CD8-positive, alpha-beta memory T cell (primary cell): Measurements from ENCODE around the gene ITGAV. TPM values are rescaled to one million over a fixed set of nuclear protein-coding genes. Genes with fewer than 3 reads are reported as not detected.
A peak's percentile ranks its signal among the peaks of the same experiment; 100 is the strongest.

ENCODE experiments used
- CTCF ChIA-PET: fragments of 350-600 bp; sonication (Branson Sonifier 250); formaldehyde crosslinking; loops from one replicate; lab custom pipeline; 2021; ENCODE audit warnings: antibody characterized with exemption; lab: Charles Lee
- POLR2A ChIA-PET: fragments of 350-600 bp; sonication (Branson Sonifier 250); formaldehyde crosslinking; loops from one replicate; lab custom pipeline; 2021; ENCODE audit warnings: antibody characterized with exemption; lab: Charles Lee
- DNase-seq, 5 donors: peaks; one replicate each; pipeline versions ENCODE4 v3.0.0 to v3.0.0-alpha.2; 2020 to 2022; ENCODE audit warnings: mixed read lengths in 1 of 5
- H3K27ac ChIP-seq: one replicate; pipeline ENCODE4 v1.7.0; 2013; ENCODE audit warnings: low read depth, mild to moderate bottlenecking, low read length, moderate library complexity
- H3K27me3 ChIP-seq: 2 replicates; pipeline ENCODE4 v1.7.0; 2013; ENCODE audit warnings: low read length, mild to moderate bottlenecking; ENCODE audit not compliant: insufficient read depth, poor library complexity, severe bottlenecking
- H3K36me3 ChIP-seq: 2 replicates; pipeline ENCODE4 v1.7.0; 2013; ENCODE audit warnings: mild to moderate bottlenecking, low read length, moderate library complexity; ENCODE audit not compliant: insufficient read depth
- H3K4me1 ChIP-seq: 2 replicates; pipeline ENCODE4 v1.7.0; 2013; ENCODE audit warnings: mild to moderate bottlenecking, low read length, moderate library complexity; ENCODE audit not compliant: insufficient read depth
- H3K4me3 ChIP-seq: 2 replicates; pipeline ENCODE4 v1.7.0; 2013; ENCODE audit warnings: mild to moderate bottlenecking, low read length
- H3K9me3 ChIP-seq: 2 replicates; pipeline ENCODE4 v1.7.0; 2013; ENCODE audit warnings: mild to moderate bottlenecking, low read length
- H3K27ac Mint-ChIP-seq, 8 donors: one replicate each; pipeline ENCODE4 v1.8.0; 2020 to 2021; ENCODE audit warnings: mixed read lengths in 8 of 8, mild to moderate bottlenecking in 6 of 8, inconsistent platforms in 3 of 8, moderate library complexity in 3 of 8
- H3K27me3 Mint-ChIP-seq, 2 donors: one replicate each; pipeline ENCODE4 v1.8.0; 2020 to 2021; ENCODE audit warnings: mixed read lengths in 2 of 2, mild to moderate bottlenecking in 1 of 2, moderate library complexity in 1 of 2
- H3K36me3 Mint-ChIP-seq, 3 donors: one replicate each; pipeline ENCODE4 v1.8.0; 2020 to 2021; ENCODE audit warnings: mixed read lengths in 3 of 3, inconsistent platforms in 1 of 3, mild to moderate bottlenecking in 1 of 3
- H3K4me1 Mint-ChIP-seq, 3 donors: one replicate each; pipeline ENCODE4 v1.8.0; 2020 to 2021; ENCODE audit warnings: mixed read lengths in 3 of 3, inconsistent platforms in 1 of 3, mild to moderate bottlenecking in 1 of 3
- H3K4me3 Mint-ChIP-seq, 7 donors: one replicate each; pipeline ENCODE4 v1.8.0; 2020 to 2021; ENCODE audit warnings: mixed read lengths in 7 of 7, mild to moderate bottlenecking in 6 of 7, moderate library complexity in 4 of 7, inconsistent platforms in 2 of 7
- H3K9me3 Mint-ChIP-seq, 5 donors: one replicate each; pipeline ENCODE4 v1.8.0; 2020 to 2022; ENCODE audit warnings: mixed read lengths in 5 of 5, mild to moderate bottlenecking in 3 of 5, moderate library complexity in 2 of 5, inconsistent platforms in 1 of 5
- polyA plus RNA-seq: library from polyadenylated mRNA; unstranded; fragments of 300-500 nt; fragmentation: Illumina TruSeq; gene quantifications from one replicate; pipeline ENCODE4 v1.2.3, GENCODE V29; 2021
- total RNA-seq, 2 experiments: library from RNA; stranded (reverse); gene quantifications; one replicate each; pipeline ENCODE4 v1.2.3, GENCODE V29; 2021

ITGAV gene
- total RNA-seq (10 to 100 TPM in 1 of 2 experiments, 1 to 10 TPM in 1; 8.7 to 10.7 TPM), polyA plus RNA-seq (3.2 TPM)

DNA sequence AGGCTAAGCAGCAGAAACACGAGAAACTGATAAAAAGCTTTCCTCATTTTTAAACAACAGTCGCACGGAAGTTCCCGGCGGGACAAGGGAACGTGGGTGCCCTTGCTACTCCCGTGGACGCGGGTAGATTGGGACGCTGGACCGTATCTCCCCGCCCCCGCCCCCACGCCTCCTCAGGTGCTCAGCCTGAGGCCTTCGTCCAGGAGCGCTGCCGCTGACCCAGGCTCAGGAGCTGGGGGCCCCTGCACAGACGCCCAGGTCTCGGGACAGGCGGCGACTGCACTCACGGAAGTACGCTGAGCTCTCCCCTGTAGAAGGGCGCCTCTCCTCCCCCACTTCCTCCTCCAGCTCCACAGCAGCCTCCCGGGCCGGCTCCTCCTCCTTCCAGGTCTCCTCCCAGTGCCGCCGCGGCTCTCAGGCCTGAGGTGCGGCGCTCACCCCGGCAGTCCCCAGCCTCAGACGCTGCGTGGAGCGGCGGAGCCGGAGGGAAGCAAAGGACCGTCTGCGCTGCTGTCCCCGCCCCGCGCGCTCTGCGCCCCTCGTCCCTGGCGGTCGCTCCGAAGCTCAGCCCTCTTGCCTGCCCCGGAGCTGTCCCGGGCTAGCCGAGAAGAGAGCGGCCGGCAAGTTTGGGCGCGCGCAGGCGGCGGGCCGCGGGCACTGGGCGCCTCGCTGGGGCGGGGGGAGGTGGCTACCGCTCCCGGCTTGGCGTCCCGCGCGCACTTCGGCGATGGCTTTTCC is at the start of gene ITGAV:
Gene ITGAV (plus strand): TSS at position 445 of the 738 bp plus-strand sequence. CDS start 283 bp downstream, at position 728.
- Mint-ChIP-seq H3K9me3 (no peaks in the 10 kb centered on the region), H3K4me3 (peak within 1 kb of the TSS; percentile 85 to 97 (median 91)), H3K27me3 (no peaks in the 10 kb centered on the region), H3K27ac (peak within 1 kb of the TSS; percentile 82 to 98 (median 89)), H3K4me1 (peaks cover 34 to 41% (median 39%) of the 10 kb centered on the region in 3 donors), H3K36me3 (peaks cover 0 to 8% (median 0%) of the 10 kb centered on the region in 3 donors)
- POLR2A ChIA-PET = interaction anchor here (0.6 to 2.2 kb wide), 6 partner anchors 13 to 104 kb away, joined by 3 to 28 read pairs (median 4); partner anchors contain the start of gene ZC3H15
- Histone ChIP-seq H3K4me1 (peaks cover 15% of the 10 kb centered on the region), H3K4me3 (peak within 1 kb of the TSS; percentile 90), H3K27me3 (no peaks in the 10 kb centered on the region), H3K9me3 (no peaks in the 10 kb centered on the region), H3K36me3 (no peaks in the 10 kb centered on the region), H3K27ac (peak within 1 kb of the TSS; percentile 76)
- DNase-seq = peak; percentile 68 to 88 (median 77)
- CTCF ChIA-PET = interaction anchor here (1.8 to 2.0 kb wide), 2 partner anchors 52 to 86 kb away, joined by 9 read pairs; no protein-coding TSS in a partner anchor

DNA sequence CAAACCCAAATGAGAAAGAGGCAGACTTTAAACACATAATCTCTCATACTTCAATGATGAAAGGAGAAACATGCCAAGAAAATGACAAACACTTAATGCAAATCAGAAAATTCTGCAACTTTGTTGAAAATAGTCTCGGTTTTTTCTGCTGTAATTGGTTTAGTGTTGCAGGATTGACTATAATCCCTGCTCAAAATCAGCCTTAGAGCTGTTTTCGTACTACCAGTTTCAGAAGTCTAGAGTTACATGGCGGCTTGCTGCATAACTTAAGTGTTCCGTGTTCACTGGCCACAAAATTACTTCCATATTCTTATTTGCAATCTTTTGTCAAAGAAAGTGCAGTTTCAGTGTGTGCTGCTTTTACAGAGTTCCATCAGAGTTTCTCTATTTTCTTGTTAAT is 48.9 kb upstream of the ITGAV start:
- Histone ChIP-seq H3K4me1 (no peaks in the 10 kb centered on the region), H3K36me3 (no peaks in the 10 kb centered on the region), H3K27me3 (no peaks in the 10 kb centered on the region), H3K4me3 (no peak overlapping the region), H3K9me3 (no peaks in the 10 kb centered on the region), H3K27ac (no peak overlapping the region)
- H3K9me3 Mint-ChIP-seq = no peaks in the 10 kb centered on the region
- H3K4me3 Mint-ChIP-seq = no peak overlapping the region
- H3K4me1 Mint-ChIP-seq = no peaks in the 10 kb centered on the region
- H3K27me3 Mint-ChIP-seq = peaks cover 9 to 23% of the 10 kb centered on the region in 2 donors
- no peak for DNase-seq
- ChIA-PET CTCF (no interaction called here), POLR2A (no interaction called here)
- peaks cover 0 to 8% (median 0%) of the 10 kb centered on the region in 3 donors for H3K36me3 Mint-ChIP-seq
- no peak overlapping the region for H3K27ac Mint-ChIP-seq

DNA sequence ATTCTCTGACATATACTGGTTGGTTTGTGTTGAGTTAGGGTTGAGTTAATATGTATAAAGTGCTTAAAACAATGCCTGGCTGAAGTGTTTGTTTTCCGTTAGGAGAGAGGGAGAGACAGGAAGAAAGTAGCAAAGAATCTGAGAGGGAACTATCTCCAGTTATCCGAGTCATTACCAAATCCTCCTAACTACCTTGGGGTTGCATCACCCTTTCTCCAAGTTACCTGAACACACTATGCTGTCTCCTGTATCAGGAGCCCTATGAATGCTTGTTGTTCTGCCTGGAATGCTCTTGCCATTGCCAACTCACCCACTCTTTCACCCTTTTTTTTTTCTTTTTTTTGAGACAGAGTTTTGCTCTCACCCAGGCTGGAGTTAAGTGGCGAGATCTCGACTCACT is 47.9 kb upstream of the ITGAV start:
- CTCF ChIA-PET = no interaction called here

DNA sequence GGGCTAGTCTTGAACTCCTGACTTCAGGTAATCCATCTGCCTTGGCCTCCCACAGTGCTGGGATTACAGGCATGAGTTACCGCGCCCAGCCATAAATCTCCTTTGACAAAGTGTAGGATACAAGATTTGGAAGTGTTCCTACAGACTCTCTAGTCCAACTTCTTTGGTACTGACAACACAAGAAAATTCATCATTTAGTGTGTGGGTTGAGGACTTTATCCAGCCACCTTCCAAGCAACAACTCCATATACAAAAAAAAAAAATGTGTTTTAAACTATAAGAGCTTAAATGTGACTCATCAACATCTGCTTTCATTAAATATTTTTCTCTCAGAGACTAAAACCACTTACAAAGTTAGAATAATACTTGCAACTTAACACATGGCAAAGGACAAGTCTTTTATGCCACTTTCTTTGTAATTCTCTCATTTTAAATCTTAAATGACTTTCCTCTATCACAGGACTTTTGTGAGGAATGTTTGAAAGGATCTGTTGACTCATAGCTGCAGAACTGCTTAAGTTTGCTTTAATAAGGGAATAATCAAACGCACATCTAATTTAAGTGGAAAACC is 46.2 kb upstream of the ITGAV start:
- H3K4me1 ChIP-seq = no peaks in the 10 kb centered on the region
- no peaks in the 10 kb centered on the region for H3K36me3 ChIP-seq
- no peak overlapping the region for H3K27ac Mint-ChIP-seq
- H3K4me1 Mint-ChIP-seq = no peaks in the 10 kb centered on the region
- DNase-seq = no peak
- peaks cover 0 to 8% (median 0%) of the 10 kb centered on the region in 3 donors for H3K36me3 Mint-ChIP-seq
- ChIA-PET CTCF (no interaction called here), POLR2A (no interaction called here)
- no peaks in the 10 kb centered on the region for H3K9me3 Mint-ChIP-seq
- H3K9me3 ChIP-seq = no peaks in the 10 kb centered on the region
- peaks cover 9 to 20% of the 10 kb centered on the region in 2 donors for H3K27me3 Mint-ChIP-seq
- H3K27ac ChIP-seq = no peak overlapping the region
- H3K27me3 ChIP-seq = no peaks in the 10 kb centered on the region
- no peak overlapping the region for H3K4me3 Mint-ChIP-seq
- H3K4me3 ChIP-seq = no peak overlapping the region

More for the DNA sequence above, 47.9 kb upstream of the ITGAV start:
- Histone ChIP-seq H3K4me1 (no peaks in the 10 kb centered on the region), H3K4me3 (no peak overlapping the region), H3K9me3 (no peaks in the 10 kb centered on the region), H3K27me3 (no peaks in the 10 kb centered on the region), H3K36me3 (no peaks in the 10 kb centered on the region), H3K27ac (no peak overlapping the region)
- Mint-ChIP-seq H3K4me1 (no peaks in the 10 kb centered on the region), H3K27me3 (peaks cover 9 to 23% of the 10 kb centered on the region in 2 donors), H3K9me3 (no peaks in the 10 kb centered on the region), H3K4me3 (no peak overlapping the region), H3K27ac (no peak overlapping the region), H3K36me3 (peaks cover 0 to 8% (median 0%) of the 10 kb centered on the region in 3 donors)
- no peak for DNase-seq
- POLR2A ChIA-PET = no interaction called here

DNA sequence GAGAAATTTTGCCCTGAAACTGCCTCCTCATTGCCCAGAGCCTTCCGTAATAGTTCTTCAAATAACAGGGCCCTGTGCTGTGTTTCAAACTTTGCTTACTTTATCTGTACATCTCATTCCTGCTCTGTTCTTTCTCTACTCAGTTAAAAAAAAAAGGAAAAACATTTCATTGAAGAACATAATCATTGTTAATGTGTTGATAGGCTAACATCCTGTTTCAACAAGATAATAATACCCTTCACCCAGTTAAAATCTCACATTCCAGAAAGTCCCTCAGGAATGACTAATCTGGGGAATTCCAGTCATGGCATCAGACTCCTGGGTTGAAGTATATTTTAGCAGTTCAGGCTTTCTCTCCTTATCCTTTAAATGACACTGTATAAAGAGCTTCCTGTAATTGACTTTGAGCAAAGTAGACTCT is 45.6 kb upstream of the ITGAV start:
- H3K27me3 Mint-ChIP-seq = peaks cover 10 to 20% of the 10 kb centered on the region in 2 donors
- no peak for DNase-seq
- POLR2A ChIA-PET = no interaction called here
- no peak overlapping the region for H3K4me3 Mint-ChIP-seq
- no peaks in the 10 kb centered on the region for H3K9me3 Mint-ChIP-seq
- H3K27me3 ChIP-seq = no peaks in the 10 kb centered on the region
- H3K9me3 ChIP-seq = no peaks in the 10 kb centered on the region
- H3K4me1 Mint-ChIP-seq = no peaks in the 10 kb centered on the region
- no peaks in the 10 kb centered on the region for H3K36me3 ChIP-seq
- peaks cover 0 to 8% (median 0%) of the 10 kb centered on the region in 3 donors for H3K36me3 Mint-ChIP-seq
- H3K27ac ChIP-seq = no peak overlapping the region
- H3K4me3 ChIP-seq = no peak overlapping the region
- H3K4me1 ChIP-seq = no peaks in the 10 kb centered on the region
- CTCF ChIA-PET = no interaction called here
- H3K27ac Mint-ChIP-seq = no peak overlapping the region

DNA sequence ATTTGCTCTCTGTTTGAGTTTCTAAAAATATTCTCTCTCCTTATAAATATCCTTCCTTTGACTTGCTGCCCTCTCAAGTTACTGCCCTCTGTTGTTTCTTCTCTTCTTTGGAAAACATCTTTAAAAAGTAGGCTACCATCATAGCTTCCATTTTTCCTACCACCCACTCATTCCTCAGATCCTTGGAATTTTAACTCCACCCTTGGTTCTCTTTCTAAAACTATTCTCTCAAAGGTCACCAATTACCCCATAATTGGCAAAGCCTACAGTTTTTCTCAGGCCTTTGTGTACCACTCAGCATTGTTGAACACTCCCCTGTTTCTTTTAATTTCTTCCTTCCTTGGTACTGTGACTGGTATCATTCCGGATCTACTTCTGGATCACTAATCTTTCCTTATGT is 43.0 kb upstream of the ITGAV start:
- H3K36me3 Mint-ChIP-seq = peaks cover 0 to 7% (median 0%) of the 10 kb centered on the region in 3 donors
- Histone ChIP-seq H3K4me1 (no peaks in the 10 kb centered on the region), H3K27me3 (no peaks in the 10 kb centered on the region), H3K9me3 (no peaks in the 10 kb centered on the region), H3K36me3 (no peaks in the 10 kb centered on the region), H3K4me3 (no peak overlapping the region), H3K27ac (no peak overlapping the region)
- no peak overlapping the region for H3K4me3 Mint-ChIP-seq
- CTCF ChIA-PET = no interaction called here
- peaks cover 14 to 16% of the 10 kb centered on the region in 2 donors for H3K27me3 Mint-ChIP-seq
- DNase-seq = no peak
- H3K9me3 Mint-ChIP-seq = no peaks in the 10 kb centered on the region
- POLR2A ChIA-PET = no interaction called here
- H3K27ac Mint-ChIP-seq = no peak overlapping the region
- no peaks in the 10 kb centered on the region for H3K4me1 Mint-ChIP-seq

DNA sequence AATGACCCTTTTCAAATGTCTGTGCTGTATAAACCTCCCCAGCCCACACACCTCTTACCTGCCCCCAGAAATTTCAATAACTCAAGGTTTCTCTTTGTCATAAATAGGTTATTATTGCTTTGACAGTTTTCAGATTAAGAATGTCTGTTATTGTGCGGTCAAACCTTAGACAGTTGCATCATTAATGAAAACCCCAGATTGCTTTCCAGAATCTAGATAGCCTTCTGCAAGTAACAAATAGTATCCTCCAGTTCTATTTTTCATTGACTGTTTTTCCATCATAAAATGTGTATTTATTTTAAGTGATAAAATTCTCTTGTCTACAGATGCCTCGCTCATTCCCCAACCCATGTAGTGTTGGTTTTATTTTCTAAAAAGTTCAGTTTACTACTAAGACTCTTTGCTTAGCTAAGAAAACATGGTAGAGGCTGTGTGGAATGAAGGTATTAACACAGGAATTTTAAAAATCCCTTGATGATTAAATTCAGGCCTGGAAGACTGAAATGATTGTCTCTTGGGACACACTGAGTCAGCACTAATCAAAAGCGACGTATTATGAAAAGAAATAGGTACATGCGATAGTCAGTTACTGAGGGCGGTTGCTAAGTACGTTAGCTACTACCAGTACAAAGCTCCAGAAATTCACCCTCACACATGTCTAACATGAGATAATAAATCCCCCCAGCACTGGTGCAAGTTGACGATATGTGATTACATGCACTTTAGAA is 38.4 kb upstream of the ITGAV start:
- POLR2A ChIA-PET = no interaction called here
- no peaks in the 10 kb centered on the region for H3K36me3 Mint-ChIP-seq
- H3K27me3 Mint-ChIP-seq = peaks cover 4 to 8% of the 10 kb centered on the region in 2 donors
- H3K4me3 Mint-ChIP-seq = no peak overlapping the region
- H3K4me1 ChIP-seq = no peaks in the 10 kb centered on the region
- CTCF ChIA-PET = no interaction called here
- DNase-seq = no peak
- no peaks in the 10 kb centered on the region for H3K27me3 ChIP-seq
- H3K9me3 ChIP-seq = no peaks in the 10 kb centered on the region
- H3K9me3 Mint-ChIP-seq = no peaks in the 10 kb centered on the region
- no peak overlapping the region for H3K4me3 ChIP-seq
- no peaks in the 10 kb centered on the region for H3K36me3 ChIP-seq
- H3K27ac ChIP-seq = no peak overlapping the region
- no peak overlapping the region for H3K27ac Mint-ChIP-seq
- no peaks in the 10 kb centered on the region for H3K4me1 Mint-ChIP-seq

DNA sequence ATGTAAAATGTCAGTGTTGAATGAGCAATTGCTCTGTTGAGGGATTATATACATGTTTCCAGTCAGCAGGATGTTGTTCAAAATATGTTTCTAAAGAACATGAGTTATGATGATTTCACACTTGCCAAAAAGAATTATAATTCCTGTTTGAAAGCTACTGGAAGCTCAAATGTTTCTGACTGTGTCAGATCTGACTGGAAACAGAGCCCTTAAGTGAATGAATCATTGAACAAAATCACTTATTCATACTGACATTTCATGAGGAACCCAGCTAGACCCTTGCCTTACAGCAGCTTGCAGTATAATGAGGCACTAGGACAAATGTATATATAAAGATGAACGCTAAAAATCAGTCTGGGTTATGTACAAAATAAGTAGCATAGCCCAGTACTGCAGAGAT is 35.4 kb upstream of the ITGAV start:
- peaks cover 4 to 6% of the 10 kb centered on the region in 2 donors for H3K27me3 Mint-ChIP-seq

More for the DNA sequence above, 35.4 kb upstream of the ITGAV start:
- Histone ChIP-seq H3K27me3 (no peaks in the 10 kb centered on the region), H3K27ac (no peak overlapping the region), H3K9me3 (no peaks in the 10 kb centered on the region), H3K36me3 (no peaks in the 10 kb centered on the region), H3K4me3 (no peak overlapping the region), H3K4me1 (no peaks in the 10 kb centered on the region)
- ChIA-PET CTCF (no interaction called here), POLR2A (no interaction called here)
- H3K27ac Mint-ChIP-seq = no peak overlapping the region
- H3K4me1 Mint-ChIP-seq = no peaks in the 10 kb centered on the region
- no peaks in the 10 kb centered on the region for H3K9me3 Mint-ChIP-seq
- no peaks in the 10 kb centered on the region for H3K36me3 Mint-ChIP-seq
- DNase-seq = no peak
- no peak overlapping the region for H3K4me3 Mint-ChIP-seq
